Neural progenitor cell (in vitro differentiated cells): Measurements from ENCODE around the gene RNF126.

ENCODE experiments used
- EZH2 ChIP-seq: fragments of 200-600 bp; sonication (generic); IDR thresholded peaks from 2 replicates; pipeline ENCODE4 v1.6.1; 2017; ENCODE audit warnings: antibody characterized with exemption, mild to moderate bottlenecking, moderate library complexity
- EZH2phosphoT487 ChIP-seq: fragments of 200-600 bp; sonication (generic); IDR thresholded peaks from 2 replicates; pipeline ENCODE4 v1.6.1; 2017; ENCODE audit warnings: antibody characterized with exemption
- TF ChIP-seq, protein P1 (sequence below): fragments of 200-600 bp; sonication (generic); IDR thresholded peaks from 2 replicates; pipeline ENCODE4 v1.5.1; 2017; ENCODE audit warnings: antibody characterized with exemption, mild to moderate bottlenecking

DNA sequence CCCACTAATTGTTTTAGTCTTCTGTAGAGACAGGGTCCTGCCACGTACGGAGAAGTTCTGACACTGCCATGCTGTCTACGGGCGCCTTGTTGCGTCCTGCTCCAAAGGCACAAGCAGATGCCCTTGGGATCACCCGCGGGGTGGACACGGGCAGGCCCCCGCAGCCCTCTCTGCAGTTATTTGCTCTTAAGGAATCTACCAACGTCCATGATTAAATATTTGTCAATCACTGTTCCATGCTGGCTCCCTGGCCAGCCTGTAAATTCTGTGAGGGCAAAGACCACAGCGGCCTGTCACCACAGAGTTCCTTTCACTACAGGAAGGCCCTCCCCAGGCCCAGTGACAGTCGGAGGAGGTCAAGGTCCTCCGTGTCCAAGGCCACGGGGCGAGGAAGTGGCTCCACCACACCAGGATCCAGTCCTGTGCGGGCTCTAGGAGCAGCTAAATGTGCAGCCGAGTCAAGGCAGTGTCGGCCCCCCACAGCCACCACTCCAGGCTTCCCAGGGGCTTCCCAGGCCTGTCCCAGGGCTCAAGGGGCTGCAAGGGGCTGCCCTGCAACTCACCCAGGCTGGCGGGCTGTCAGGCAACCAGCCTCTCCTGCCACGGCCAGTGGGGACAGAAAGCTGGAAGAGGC lies 2.1 kb downstream of the RNF126 start:
- no peak for TF ChIP-seq EZH2
- TF ChIP-seq, protein P1, sequence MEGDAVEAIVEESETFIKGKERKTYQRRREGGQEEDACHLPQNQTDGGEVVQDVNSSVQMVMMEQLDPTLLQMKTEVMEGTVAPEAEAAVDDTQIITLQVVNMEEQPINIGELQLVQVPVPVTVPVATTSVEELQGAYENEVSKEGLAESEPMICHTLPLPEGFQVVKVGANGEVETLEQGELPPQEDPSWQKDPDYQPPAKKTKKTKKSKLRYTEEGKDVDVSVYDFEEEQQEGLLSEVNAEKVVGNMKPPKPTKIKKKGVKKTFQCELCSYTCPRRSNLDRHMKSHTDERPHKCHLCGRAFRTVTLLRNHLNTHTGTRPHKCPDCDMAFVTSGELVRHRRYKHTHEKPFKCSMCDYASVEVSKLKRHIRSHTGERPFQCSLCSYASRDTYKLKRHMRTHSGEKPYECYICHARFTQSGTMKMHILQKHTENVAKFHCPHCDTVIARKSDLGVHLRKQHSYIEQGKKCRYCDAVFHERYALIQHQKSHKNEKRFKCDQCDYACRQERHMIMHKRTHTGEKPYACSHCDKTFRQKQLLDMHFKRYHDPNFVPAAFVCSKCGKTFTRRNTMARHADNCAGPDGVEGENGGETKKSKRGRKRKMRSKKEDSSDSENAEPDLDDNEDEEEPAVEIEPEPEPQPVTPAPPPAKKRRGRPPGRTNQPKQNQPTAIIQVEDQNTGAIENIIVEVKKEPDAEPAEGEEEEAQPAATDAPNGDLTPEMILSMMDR, result no peak
- TF ChIP-seq EZH2phosphoT487, result no peak
